Measurements from ENCODE around the gene ZNF526. TPM values are rescaled to one million over a fixed set of nuclear protein-coding genes. Genes with fewer than 3 reads are reported as not detected.

The ZNF526 gene
- polyA plus RNA-seq, 1 experiment, result 5.9 TPM

DNA sequence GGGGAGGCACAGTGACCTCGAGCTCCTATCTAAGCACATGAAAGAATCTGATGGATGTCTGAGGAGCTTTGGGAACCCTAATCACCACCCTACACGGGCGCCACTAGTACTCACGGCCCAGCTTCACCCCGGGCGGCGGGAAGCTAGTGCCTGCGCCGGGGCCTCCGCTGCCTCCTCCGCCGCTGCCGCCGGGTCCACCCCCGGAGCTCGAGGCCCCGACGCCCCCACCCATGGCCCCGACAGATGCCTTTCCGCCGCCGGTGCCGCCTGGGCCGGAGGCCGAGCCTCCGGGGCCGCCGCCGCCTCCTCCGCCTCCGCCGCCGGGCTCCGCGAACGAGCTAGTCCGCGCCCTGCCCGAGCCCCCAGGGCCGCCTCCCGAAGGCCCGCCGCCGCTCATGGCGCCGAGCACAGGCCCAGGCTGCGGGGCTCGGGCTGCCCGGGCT is 22.0 kb downstream of the ZNF526 start:
- Histone ChIP-seq H3K27me3 (ENCODE audit: control insufficient read depth, insufficient read depth, low read length) (no peaks in the 10 kb centered on the region), H3K36me3 (ENCODE audit: control insufficient read depth, insufficient read depth, low read length) (peaks cover 9% of the 10 kb centered on the region), H3K4me3 (ENCODE audit: low read depth, low read length) (peak overlapping the region; percentile 73)
- ChIA-PET CTCF (interaction anchor here (0.7 to 6.2 kb wide), 9 partner anchors 10 to 134 kb away, joined by 3 to 135 read pairs (median 4); partner anchors contain the start of genes PAFAH1B3 and PRR19), POLR2A (interaction anchor here (0.7 to 1.0 kb wide), 3 partner anchors 28 to 308 kb away, joined by 3 read pairs; no protein-coding TSS in a partner anchor)
- TF ChIP-seq, protein P1, sequence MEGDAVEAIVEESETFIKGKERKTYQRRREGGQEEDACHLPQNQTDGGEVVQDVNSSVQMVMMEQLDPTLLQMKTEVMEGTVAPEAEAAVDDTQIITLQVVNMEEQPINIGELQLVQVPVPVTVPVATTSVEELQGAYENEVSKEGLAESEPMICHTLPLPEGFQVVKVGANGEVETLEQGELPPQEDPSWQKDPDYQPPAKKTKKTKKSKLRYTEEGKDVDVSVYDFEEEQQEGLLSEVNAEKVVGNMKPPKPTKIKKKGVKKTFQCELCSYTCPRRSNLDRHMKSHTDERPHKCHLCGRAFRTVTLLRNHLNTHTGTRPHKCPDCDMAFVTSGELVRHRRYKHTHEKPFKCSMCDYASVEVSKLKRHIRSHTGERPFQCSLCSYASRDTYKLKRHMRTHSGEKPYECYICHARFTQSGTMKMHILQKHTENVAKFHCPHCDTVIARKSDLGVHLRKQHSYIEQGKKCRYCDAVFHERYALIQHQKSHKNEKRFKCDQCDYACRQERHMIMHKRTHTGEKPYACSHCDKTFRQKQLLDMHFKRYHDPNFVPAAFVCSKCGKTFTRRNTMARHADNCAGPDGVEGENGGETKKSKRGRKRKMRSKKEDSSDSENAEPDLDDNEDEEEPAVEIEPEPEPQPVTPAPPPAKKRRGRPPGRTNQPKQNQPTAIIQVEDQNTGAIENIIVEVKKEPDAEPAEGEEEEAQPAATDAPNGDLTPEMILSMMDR (IDR thresholded peaks at IDR 0.05; ENCODE audit: insufficient read depth, low read depth, low read length), result no peak
- no peak for DNase-seq (ENCODE audit: low read depth)

DNA sequence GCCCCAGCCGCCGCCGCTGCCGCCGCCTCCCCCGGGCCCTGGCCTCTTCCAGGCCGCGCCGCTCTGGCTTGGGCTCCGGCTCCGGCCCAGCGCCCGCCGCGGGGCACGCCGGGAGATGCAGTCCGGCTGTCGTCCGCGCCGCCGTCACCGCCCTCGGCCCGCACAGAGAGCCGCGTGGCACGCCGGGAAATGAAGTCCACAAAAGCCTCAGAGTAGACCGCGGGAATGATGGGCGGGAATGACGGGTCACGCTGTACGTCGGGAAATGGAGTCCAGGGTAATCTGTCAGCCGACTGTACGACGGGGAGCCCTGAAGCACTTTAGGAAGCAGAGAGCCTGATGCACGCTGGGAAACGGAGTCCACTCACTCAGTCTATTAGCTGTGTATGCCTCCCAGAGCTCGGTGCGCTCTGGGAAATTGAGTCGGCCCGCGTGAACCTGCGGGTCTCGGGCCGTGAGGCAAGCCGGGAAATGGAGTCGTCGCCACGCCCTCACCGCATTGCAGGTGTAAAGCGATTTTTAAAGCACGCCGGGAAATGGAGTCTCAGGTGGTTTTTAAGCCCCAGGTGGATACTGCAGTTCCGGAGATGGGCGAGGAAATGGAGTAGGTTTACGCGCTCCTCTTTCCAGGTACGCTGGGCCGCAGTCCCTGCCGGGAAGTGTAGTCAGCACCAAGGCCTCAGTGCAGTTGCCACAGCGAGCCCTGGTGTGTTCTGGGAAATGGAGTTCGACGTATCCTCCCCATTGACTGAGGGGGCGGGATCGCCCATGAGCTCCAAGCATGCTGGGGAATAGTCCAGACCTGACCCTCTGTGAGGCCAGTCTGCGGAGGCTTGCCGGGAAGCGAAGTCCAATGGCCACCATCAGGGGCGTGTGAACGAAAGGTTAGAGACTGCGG is 22.6 kb downstream of the ZNF526 start, which contains the start of gene GSK3A:
GSK3A (minus strand) TSS at position 91 of the 898 bp plus-strand sequence. CDS start 137 bp downstream, outside the sequence.
- POLR2A ChIA-PET, result interaction anchor here (0.5 to 1.0 kb wide), 9 partner anchors 8 to 1761 kb away, joined by 3 to 8 read pairs (median 3); no protein-coding TSS in a partner anchor
- CTCF ChIA-PET, result interaction anchor here (0.6 to 6.2 kb wide), 14 partner anchors 8 to 161 kb away, joined by 3 to 135 read pairs (median 7); partner anchors contain the start of genes PAFAH1B3 and PRR19

DNA sequence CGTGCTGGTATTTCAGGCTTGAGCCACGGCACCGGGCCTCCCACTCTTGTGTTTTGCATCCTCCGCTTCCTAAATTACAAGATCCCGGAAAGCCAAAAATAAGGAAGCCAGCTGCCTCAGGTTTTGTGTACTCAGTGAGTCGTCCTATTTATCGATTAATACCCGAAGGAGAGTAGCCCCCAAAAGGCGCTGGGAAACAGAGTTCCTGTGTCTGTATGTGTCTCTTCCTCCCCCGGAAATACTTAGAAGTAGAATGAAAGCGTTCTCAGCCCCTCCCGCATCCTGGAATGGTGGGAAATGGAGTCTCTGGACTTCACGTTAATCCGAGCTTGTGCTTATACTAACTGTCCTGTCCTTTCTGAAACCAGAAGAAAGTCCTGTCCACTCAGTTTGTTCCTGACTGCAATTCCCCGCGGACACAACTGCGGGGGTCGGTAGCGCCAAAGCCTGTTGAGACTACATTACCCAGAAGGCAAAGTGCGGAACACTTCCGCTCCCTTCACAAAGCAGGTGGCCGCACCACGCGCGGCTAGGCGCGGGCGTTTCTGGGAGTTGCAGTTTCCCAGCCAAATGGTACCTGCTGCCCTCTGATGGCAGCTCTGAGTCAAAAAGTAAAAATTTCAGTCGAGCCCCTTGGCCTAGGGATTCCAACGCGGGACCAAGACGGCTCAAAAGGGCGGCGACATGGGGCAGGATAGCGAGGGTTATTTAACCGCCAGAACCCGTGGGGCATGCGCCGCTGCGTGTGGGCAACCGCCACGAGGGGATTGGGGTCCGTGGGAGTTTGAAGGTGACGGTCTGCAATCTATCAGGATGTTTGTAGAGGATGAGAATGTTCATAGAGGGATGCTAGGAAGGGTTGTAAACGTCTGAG is 24.5 kb downstream of the ZNF526 start:
- peak; percentile 67 for DNase-seq (ENCODE audit: low read depth)

More for the DNA sequence above, 22.6 kb downstream of the ZNF526 start, which contains the start of gene GSK3A:
- Histone ChIP-seq H3K27me3 (ENCODE audit: control insufficient read depth, insufficient read depth, low read length) (no peaks in the 10 kb centered on the region), H3K4me3 (ENCODE audit: low read depth, low read length) (peak within 1 kb of the TSS; percentile 73), H3K36me3 (ENCODE audit: control insufficient read depth, insufficient read depth, low read length) (peaks cover 9% of the 10 kb centered on the region)
- TF ChIP-seq, protein P1 (IDR thresholded peaks at IDR 0.05; ENCODE audit: insufficient read depth, low read depth, low read length), result no peak
- peak; percentile 98 for DNase-seq (ENCODE audit: low read depth)

DNA sequence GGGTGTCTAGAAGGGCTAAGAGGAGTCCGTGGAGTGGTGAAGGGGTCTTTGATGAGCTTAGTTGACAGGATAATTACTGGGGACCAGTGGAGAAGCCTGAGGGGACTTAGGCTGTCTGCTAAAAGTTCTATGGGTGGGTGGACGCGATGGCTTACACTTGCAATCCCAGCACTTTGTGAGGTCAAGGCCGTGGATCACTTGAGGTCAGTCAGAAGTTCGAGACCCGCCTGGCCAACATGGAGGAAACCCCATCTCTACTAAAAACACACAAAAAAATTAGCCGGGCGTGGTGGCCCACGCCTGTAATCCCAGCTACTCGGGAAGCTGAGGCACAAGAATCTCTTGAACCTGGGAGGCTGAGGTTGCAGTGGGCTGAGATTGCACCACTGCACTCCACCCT is 25.1 kb downstream of the ZNF526 start:
- no peak overlapping the region for H3K4me3 ChIP-seq (ENCODE audit: low read depth, low read length)

More for the DNA sequence above, 24.5 kb downstream of the ZNF526 start:
- CTCF ChIA-PET, result interaction anchor here (0.7 to 6.2 kb wide), 23 partner anchors 10 to 196 kb away, joined by 3 to 135 read pairs (median 7); partner anchors contain the start of genes CIC, PAFAH1B3, POU2F2 and PRR19
- Histone ChIP-seq H3K36me3 (ENCODE audit: control insufficient read depth, insufficient read depth, low read length) (peaks cover 14% of the 10 kb centered on the region), H3K4me3 (ENCODE audit: low read depth, low read length) (peak overlapping the region; percentile 73), H3K27me3 (ENCODE audit: control insufficient read depth, insufficient read depth, low read length) (no peaks in the 10 kb centered on the region)
- TF ChIP-seq, protein P1 (IDR thresholded peaks at IDR 0.05; ENCODE audit: insufficient read depth, low read depth, low read length), result peak; percentile 74
- POLR2A ChIA-PET, result no interaction called here

More for the DNA sequence above, 25.1 kb downstream of the ZNF526 start:
- no peaks in the 10 kb centered on the region for H3K27me3 ChIP-seq (ENCODE audit: control insufficient read depth, insufficient read depth, low read length)
- CTCF ChIA-PET, result interaction anchor here (0.7 to 6.2 kb wide), 30 partner anchors 11 to 195 kb away, joined by 3 to 135 read pairs (median 6); partner anchors contain the start of genes CIC, PAFAH1B3, POU2F2 and PRR19
- TF ChIP-seq, protein P1 (IDR thresholded peaks at IDR 0.05; ENCODE audit: insufficient read depth, low read depth, low read length), result no peak
- POLR2A ChIA-PET, result no interaction called here
- DNase-seq (ENCODE audit: low read depth), result no peak
- peaks cover 11% of the 10 kb centered on the region for H3K36me3 ChIP-seq (ENCODE audit: control insufficient read depth, insufficient read depth, low read length)
